CD4-positive, alpha-beta T cell treated with Interferon alpha-2 for 1 hour (primary cell): ENCODE data around the gene SH3TC2.

ENCODE experiments used
- DNase-seq, 2 donors: peaks; one replicate each; pipeline ENCODE4 v3.0.0-alpha.2; 2020 to 2022

Gene SH3TC2

DNA sequence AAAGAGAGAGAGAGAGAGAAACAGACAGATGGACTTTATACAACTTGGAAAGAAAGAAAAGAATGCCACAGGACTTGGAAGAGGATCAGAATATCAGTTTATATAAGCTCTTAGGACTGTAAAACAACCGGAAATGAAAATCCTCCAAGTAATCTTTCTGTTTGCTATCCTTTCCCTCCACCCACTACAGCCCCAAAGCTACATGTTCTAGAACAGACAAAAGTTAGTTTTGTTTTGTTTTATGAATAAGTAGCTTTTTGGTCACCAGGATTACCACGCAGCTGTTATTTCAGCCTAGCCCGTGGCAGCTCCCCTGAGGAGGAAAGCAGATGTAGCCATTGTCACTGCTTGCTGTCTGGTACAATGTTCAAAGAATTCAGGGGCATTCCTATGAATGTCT is 66.6 kb downstream of the SH3TC2 start:
- DNase-seq: no peak

DNA sequence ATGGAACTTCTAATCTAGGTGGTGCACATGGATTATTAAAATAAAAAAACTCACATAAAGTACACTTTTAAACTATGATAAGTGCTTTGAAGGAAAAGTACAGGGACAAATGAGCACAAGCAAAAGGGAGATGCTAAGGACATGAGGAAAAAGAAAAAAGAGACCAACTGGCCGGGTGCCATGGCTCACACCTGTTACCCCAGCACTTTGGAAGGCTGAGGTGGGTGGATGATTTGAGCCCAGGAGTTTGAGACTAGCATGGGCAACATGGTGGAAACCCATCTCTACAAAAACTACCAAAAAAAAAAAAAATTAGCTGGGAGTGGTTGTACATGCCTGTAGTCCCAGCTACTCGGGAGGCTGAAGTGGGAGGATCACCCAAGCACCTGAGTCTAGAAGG is 67.1 kb downstream of the SH3TC2 start:
- no peak for DNase-seq

DNA sequence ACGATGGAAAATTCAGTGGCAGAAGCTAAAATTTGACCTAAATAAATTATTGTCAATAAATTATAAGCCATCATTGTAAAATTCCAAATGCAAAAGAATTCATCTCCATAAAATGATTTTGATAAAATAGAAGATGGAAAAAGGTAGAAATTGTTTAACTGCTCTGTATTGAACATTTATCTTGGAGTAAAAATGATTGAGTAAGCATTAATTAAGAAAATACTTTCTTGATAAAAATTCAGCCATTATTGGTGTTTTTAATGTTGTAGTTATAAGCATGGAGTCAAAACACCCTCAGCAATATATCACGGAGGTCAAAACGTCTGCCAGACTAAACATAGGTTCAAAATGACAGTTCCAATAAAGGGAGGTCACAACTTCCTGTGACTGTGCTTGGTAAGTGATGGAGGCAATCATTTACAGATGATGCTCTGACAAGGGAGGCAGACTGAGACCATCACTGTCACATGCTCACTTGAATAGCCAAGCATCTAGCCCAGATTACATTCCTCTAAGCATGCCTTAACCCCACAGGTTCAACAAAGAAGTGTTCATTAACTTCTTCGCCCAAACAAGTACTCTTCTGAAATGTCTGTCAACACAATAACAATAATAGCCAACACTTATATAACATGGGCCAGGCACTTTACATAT is 69.5 kb downstream of the SH3TC2 start:
- DNase-seq: no peak

DNA sequence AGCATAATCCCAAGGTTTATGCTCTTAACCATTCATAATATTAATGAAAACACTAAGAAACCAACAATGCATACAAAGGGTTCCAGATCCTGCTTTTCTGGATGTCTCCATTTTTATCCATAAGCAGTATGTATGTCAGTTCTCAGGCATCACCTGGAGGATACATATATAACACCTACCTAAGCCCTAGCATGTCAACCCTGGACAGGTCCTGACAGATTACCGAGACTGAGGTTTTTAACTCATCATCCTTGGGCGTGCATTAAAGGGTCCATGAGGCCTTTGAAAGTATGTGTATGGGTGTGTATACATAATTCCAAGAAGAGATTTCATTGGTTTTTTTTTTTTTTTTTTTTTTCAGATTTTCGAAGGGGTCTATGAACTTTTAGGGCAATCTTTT is 70.6 kb downstream of the SH3TC2 start:
- no peak for DNase-seq

DNA sequence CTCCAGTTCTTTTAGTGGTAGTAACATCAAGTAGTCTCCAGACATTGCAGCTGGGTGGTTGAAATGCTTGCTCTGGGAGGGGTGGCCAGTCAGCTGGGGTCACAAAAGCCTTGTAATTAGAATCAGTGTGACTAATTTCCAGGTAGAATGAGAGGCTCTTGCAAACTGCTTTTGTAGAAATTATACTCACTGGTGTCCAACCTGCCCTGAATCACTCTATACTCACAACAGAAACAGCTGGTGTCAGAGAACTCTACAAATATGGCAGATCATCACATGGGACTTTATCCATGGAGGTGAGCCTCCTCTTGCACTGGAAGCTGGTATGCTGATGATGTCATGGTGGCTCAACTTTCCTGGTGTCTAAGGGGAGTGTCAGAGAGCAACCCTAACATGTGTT is 71.3 kb downstream of the SH3TC2 start:
- DNase-seq: no peak

DNA sequence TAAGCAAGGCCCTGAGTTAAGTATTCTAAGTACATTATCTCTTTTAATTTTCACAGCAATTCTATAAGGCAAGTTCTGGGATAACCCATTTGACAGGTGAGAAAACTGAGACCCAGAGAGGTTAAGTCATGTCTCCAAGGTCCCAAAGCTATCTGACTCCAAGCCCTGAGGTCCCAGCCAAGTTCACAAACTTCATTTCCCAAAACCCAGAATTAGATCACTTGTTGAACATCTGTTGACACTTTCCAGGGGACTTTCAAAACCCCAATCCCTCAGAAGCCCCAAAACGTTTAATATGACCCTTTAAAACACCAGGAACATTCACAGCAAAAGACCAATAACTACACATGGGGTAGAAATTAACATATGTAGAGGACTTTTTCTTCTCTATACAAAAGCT is 72.0 kb downstream of the SH3TC2 start:
- DNase-seq: no peak

DNA sequence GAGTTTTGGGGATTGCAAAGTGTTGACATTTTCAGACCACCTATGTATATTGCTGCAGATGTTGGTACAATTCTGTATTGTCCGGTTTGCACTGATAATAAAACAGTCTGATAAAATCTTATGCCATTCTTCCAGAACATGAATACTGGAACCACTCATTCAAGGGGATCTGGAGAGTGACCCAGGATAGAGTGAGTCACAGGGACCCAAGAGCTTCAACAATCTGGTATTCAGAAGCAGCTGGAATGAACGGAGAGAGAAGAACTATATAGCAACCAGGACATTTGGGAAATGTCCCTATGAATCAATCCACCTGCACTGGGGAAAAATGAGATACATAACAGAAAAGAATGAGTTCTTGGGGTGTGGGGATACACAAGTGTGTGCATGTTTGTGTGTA is 73.3 kb downstream of the SH3TC2 start:
- no peak for DNase-seq

DNA sequence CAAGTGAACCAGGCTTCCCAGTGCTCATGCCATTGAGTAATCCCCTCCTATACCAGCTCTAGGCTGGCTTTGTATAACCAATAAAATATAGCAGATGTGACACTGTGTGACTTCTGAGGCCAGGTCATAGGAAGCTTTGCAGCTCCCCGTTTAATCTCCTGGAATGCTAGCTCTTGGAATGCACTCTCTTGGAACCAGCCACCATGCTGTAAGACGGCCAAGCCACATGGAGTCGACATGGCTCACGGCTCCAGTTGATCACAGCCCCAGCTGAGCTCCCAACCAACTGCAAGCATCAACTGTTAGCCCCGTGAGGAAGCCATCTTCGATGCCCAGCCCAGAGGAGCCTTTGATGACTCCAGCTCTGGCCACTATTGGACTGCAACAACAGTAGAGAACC is 74.5 kb downstream of the SH3TC2 start:
- no peak for DNase-seq

DNA sequence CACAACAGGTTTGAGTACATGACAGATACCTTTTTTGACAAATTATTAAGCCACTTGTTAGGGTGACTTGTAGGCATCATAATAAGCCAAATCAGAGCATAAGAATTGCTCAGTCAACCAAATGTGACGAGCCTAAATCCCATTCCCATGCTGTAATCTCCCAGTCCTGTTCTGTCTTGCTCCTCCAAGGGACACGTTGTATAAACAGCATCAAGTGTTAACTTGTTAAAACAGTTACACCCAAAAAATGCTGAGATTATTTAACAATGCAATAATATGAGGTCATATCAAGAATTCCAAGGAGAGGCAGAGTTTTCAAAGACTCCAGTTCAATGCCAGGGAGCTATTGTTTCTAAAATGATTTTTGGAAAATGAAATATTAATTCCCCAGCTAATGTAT is 76.2 kb downstream of the SH3TC2 start:
- DNase-seq: no peak

DNA sequence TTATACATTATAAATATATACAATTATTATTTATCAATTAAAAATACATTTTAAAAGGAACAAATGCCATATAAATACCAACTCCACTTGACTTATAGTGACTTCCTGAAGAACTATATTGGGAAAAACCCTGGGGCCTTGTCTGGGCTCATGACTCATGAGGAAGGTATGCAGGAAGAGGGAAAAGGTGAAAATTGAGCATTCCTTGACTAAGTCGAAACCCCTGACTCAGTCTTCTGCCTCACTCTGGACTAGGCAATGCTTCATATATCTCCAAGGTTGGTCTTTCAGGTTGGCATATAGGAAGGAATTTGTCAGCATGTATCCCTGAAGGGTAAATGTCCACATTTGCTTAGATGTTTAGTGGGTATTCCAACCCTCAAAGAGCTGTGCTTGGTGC is 78.5 kb downstream of the SH3TC2 start:
- no peak for DNase-seq

DNA sequence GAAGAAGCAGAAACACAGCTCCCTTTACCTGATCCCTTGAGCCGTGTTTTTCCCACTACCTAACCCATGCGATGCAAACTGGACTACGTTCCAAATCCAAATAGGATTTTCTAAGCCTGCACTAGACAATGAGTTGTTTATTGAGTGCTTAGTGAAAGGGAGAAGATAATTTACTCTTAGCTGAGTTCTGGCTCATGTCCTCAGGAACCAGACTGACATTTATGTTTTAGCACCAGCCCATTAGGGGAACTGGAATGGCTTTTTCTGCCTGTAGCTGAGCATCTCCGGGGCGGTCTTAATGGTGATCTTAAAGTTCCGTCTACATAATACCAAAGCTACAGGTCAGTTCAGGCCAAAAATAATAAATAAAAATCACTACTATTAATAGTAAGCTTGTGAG is 81.5 kb downstream of the SH3TC2 start:
- DNase-seq: no peak

DNA sequence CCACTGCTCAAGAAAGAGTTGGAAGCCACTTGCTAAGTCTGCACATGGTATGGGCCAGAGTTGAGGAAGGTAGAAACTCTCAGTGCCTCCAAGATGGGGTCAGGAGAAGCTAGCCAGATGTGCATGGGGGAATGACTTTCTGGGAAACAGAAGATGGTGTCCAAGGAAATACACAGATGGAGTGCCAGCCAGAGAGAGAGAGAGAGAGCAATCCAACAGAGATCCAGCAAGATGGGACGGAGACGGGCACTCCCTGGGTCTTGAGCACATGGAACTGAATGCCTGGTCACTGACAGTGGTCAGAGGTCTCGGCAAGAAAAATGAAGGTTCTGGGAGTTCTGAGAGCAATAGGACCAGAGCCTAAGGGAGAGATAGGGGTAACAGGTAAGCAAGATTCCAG is 82.1 kb downstream of the SH3TC2 start:
- DNase-seq: no peak

DNA sequence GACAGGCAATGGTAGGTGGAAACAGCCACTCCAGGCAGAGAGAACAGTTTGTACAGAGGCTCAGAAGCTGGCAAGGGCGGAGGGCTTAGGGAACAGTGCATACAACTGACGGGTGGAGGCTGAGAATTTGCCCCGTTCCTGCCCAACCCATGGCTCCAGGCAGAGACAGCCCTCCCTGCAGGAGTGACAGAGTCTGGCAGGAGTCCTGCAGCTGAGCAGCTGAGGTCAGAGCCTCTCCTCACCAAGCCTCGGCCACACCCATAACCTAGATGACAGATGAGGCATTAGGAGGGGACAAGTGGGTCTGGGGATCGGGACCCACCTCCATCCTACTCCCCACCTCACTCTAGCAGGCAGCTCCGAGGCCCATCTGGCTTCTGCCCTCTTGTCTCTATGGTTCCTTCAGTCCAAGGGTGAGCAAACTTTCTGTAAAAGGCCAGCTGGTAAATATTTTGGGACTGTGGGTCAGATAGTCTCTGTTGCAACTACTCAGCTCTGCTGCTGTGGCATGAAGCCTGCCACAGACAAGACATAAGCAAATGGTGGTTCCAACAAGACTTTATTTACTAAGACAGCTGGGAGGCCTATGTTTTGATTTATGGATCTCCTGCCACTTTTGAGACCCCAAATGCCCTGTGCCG is 83.7 kb downstream of the SH3TC2 start:
- DNase-seq: no peak

DNA sequence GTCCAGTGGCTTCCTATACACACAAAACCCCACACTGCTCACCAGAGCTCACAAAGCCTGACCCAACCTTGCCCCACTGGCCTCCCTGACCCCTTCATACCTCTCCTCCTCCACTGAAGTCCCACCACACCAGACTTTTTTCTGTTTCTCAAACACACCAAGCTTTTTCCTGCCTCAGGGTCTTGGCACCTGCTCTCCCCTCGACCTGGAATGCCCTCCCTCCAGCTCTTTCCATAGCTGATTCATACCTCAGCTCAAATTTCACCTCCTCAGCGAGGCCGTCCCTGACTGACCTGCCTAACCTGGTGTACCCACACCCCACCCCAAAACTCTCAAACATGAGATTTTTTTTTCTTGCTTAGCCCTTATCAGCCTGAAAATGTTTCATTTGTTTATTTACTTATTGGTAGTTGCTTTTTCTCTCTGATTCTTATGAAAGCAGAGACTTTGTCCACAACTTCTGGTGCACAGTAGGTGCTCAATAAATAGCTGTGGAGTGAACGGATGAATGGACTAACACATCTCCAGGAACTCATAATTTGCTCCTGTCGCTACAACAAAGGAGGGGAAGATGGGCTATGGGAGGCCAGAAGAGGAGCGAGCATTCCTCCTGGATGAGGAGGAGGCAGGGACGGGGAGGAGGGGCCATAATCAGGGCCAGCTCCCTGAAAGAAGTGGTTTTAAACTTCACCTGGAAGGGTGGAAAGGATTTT is 84.3 kb downstream of the SH3TC2 start:
- DNase-seq: no peak

DNA sequence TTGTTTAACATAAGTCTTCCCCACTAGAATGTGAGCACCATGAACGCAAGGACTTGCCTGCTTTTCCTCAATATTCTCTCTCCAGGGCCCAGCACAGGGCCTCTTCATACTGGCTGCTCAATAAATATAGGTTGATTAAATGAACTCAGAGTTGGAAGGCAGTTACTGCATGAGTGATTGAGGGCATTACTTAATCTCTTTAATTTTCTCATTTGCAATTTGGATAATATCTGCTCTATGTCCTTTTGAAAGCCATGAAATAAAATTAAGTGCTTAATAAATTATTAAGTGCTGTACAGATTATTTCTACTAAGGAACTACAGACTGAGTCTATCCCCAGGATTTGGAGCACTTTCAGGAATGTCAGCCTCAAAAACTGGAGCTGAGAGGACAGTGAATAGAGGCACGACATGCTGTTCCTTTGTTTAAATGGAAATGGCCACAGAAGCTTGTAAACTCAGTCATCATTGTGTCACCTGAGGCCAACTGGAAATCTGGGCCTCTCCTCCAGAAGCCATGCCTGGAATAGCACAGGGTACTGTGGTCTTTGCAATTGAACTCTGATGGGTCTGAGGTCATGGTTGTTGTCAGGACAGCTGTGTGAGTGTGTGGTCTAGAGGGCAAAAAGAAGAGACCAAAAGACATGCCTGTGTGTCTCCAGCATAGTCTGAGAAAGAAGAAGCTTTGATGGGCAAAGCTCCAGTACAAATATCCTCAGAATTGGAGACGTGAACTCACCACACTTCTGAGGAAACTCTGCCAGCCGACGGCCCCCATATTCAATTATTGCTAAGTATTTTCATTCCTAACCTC is 86.1 kb downstream of the SH3TC2 start:
- no peak for DNase-seq

DNA sequence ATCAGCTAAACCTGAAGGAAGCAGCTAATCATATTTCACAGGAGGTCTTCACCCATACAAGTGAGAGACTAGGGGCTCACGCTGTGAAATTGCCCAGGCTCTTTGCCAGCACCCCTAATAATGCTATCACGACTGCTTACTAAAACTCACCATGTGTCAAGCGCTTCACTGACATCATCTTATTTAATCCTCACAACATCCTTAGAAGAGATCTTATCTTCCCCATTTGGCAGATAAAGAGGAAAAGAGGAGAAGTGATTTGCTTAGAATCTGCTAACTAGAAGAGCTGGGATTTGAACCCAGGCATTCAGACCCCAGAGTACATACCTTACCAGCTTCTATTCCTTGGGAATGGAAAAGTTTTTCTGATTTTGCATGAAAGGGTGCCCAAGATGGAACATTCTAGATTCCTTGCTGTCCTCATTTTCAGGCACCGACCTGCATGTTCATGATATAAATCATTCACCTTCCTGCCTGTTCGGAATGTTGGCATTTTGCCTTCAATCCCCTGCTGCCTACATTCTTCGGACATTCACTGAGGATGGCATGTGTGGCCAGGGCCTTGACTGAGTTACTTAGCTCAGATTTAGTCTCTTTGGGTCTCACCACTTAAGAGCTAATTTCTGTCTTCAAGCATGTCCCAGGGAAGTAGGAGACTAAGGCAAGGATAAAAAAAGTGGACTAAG is 88.1 kb downstream of the SH3TC2 start:
- DNase-seq: no peak

DNA sequence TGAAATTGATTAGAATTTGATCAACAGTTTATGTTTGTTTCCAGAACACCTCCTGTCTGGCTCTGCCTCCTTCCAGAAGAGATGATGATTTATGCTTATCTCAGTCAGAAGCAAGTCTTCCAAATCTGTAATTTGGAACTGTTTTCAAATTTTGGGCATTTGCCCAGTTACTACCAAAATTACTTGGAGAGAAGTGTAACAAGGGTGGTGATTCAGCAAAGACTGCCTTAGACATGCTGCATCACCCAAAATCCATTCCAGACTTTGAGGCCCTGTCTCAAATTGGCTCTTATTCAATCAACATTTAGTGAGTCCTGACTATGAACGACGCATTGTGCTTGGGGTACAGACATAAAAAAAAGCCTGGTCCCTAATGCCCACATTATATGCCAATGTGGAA is 89.4 kb downstream of the SH3TC2 start:
- no peak for DNase-seq

DNA sequence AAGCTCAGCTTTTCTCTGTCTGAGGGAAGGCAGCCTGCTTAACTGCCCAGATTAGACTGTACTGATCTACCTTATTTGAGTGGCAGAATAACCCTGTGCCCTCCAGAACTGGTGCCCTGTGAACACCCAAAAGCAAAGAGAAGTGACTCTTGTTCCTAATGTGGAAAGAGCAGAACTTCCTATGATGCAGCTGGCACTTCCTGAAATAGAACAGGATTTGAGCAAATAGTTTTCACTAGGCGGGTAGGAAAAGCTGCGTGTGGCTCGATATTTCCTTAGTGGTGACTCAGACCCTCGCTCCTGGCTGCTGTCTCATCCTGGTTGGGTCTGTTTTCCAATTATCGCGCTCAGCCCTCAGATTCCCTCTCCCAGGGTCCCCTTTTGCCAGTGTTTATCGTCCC is 89.9 kb downstream of the SH3TC2 start:
- no peak for DNase-seq

DNA sequence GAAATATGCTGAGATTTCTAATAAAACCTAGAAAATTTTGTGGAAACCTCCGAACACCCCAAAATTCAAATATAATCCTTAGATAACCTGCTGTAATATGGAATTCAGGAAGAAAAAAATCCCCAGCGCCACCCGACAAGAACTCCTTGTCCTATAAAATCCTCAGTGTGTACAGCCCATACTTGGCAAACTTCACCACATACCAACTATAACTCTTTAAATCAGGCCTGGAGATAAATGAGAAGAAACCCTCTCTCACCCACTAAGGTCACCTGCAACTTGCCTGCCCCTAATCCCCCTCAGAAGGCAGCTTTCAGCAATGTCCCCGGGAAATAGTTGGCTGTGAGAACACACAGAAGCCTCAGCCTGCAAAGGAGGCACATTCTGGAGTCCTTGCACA is 90.5 kb downstream of the SH3TC2 start:
- DNase-seq: no peak

DNA sequence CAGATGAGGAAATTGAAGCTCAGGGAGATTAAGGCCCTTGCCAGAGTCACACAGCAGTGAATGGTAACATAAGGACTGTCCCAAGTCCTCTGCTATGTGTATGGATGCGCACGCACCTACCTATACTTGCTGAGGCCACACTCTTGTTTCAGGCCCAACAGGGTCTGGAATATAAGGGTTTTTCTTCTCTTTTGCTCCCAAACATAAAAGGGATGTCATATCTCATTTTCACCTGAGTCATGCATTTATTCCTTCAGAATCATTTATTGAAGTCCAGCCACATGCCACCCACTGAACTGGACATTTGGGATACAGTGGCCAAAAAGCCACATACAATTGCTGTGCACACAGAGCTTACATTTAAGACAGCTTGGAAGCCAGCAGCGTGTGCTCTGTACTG is 92.0 kb downstream of the SH3TC2 start:
- DNase-seq: no peak

DNA sequence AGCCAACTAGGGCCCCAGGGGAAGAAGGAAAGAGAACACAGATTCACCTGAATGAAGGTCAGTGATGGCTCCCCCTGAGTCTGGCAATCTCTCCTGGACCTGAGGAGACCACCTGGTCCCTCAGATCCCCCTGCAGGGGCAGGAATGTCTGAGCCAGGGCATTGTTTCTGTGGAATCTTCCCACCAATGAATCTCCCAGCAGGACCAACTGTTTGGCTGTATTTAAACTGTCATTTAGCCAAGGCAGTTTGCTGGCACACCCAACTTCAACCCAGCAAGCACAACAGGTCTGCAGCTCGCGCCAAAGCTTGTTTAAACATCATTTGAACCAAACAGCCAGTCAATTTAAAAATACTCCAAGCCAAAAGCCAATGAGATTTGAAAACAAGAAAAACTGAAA is 92.6 kb downstream of the SH3TC2 start:
- DNase-seq: no peak

DNA sequence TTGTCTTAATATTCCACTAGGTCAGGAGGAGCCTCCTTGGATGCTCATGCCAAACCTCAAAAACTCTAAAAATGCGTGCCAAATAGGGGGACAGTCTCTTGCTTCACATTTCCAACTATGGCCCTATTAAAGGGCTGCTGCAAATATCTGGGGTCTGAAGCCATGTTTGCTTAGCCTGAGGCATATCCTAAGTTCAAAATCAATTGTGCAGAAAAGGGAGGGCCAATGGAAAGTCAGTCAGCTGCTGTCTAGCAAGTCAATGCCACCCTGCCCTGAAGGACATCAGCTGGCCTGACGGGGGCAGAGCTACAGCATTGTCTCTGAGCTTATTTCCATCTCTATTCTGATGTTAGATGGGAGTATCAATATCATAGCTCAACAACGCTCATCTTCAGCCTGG is 93.6 kb downstream of the SH3TC2 start:
- DNase-seq: no peak

DNA sequence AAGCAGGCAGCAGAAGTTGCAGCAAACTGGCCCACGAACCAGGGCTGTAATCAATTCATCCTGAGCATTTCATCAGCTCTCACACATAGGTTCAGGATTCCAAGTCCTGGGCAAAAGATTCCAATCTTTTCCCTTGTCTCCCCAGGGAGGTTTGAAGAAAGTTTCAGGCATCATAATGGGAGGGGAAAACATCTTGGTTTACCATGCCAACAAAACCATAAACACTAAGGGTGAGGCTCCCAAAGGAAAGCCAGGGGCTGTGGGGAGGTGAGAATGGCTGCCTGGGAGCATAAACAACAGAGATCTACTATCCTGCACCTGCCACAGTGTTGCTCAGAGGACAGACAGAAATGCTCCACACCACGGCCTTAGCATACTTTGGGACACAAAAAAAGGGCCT is 94.6 kb downstream of the SH3TC2 start:
- no peak for DNase-seq
